GM19023 (cell line): ENCODE measurements around the gene ATPAF1.
"Not testable (repeated sequence)": the region's sequence is repeated elsewhere in the genome, so short reads cannot be mapped to it uniquely, and the experiment has no call there.

ENCODE experiments used
- ATAC-seq: cut with Tn5 transposase; IDR thresholded peaks from one replicate; pipeline ENCODE4 v1.9.1; 2021; ENCODE audit warnings: mild to moderate bottlenecking, moderate library complexity; ENCODE audit not compliant: unreplicated experiment

ATPAF1 gene

GRCh38 chr1:46682064-46682463 is 13.9 kb upstream of the ATPAF1 start:
- no peak for ATAC-seq

GRCh38 chr1:46681333-46682034 is 13.3 kb upstream of the ATPAF1 start:
- ATAC-seq = no peak

- ATAC-seq = no peak
These were observed 11.8 kb upstream of the ATPAF1 start for GRCh38 chr1:46679789-46680573.

GRCh38 chr1:46677339-46677738 is 9.2 kb upstream of the ATPAF1 start:
- no peak for ATAC-seq

- no peak for ATAC-seq
These were observed 8.4 kb upstream of the ATPAF1 start for GRCh38 chr1:46676531-46676930.

GRCh38 chr1:46675549-46676314 is 7.6 kb upstream of the ATPAF1 start:
- ATAC-seq = no peak

GRCh38 chr1:46673749-46674182 is 5.6 kb upstream of the ATPAF1 start:
- ATAC-seq = no peak

- ATAC-seq = no peak
These were observed 4.5 kb upstream of the ATPAF1 start for GRCh38 chr1:46672696-46673095.

- ATAC-seq = no peak
These were observed 3.4 kb upstream of the ATPAF1 start, which contains the start of gene TEX38 for GRCh38 chr1:46671554-46671953. Gene TEX38, plus strand, starts transcription at chr1:46671854. Its CDS starts 81 bp downstream, at chr1:46671935.

GRCh38 chr1:46670134-46670533 is 2.0 kb upstream of the ATPAF1 start:
- ATAC-seq = no peak

GRCh38 chr1:46665983-46666382 is 2.2 kb downstream of the ATPAF1 start:
- ATAC-seq = no peak

GRCh38 chr1:46662919-46663318 is 5.2 kb downstream of the ATPAF1 start:
- ATAC-seq = not testable (repeated sequence)

GRCh38 chr1:46660116-46660515 is 8.0 kb downstream of the ATPAF1 start:
- ATAC-seq = peak; percentile 62

- ATAC-seq = no peak
These were observed 8.8 kb downstream of the ATPAF1 start for GRCh38 chr1:46659307-46659870.

GRCh38 chr1:46657775-46658174 is 10.4 kb downstream of the ATPAF1 start:
- ATAC-seq = no peak

- no peak for ATAC-seq
These were observed 11.5 kb downstream of the ATPAF1 start for GRCh38 chr1:46656643-46657042.

GRCh38 chr1:46655848-46656247 is 12.3 kb downstream of the ATPAF1 start:
- no peak for ATAC-seq

GRCh38 chr1:46654698-46655097 is 13.5 kb downstream of the ATPAF1 start:
- ATAC-seq = not testable (repeated sequence)

GRCh38 chr1:46654012-46654411 is 14.2 kb downstream of the ATPAF1 start:
- ATAC-seq = no peak

GRCh38 chr1:46653405-46653958 is 14.7 kb downstream of the ATPAF1 start:
- ATAC-seq = no peak
